Endometrial microvascular endothelial cells (primary cell): Measurements from ENCODE around the gene DLG5. TPM values are rescaled to one million over a fixed set of nuclear protein-coding genes. Genes with fewer than 3 reads are reported as not detected.

Source experiments
- in situ Hi-C: cut with HindIII; loops from 2 replicates; pipeline ENCODE4 v1.10.0; 2017; ENCODE audit warnings: low sequenced_read_pairs, low pct_unique_long_range_greater_than_20kb; ENCODE audit errors: inconsistent ontology term
- total RNA-seq: library from RNA; depleted of rRNA; stranded (reverse); fragments of >200 nt; gene quantifications from one replicate; pipeline ENCODE4 v1.2.3, GENCODE V29; 2015; ENCODE audit errors: inconsistent ontology term

DLG5 gene
- total RNA-seq, 1 donor from 2014 or later, result 5.1 TPM

GRCh38 chr10:77879065-77879464 is 47.5 kb downstream of the DLG5 start:
- in situ Hi-C loops, result no loop called here

GRCh38 chr10:77877441-77878344 is 48.9 kb downstream of the DLG5 start:
- in situ Hi-C loops, result no loop called here

- in situ Hi-C loops, result no loop called here
Measured at GRCh38 chr10:77875730-77876129, 50.8 kb downstream of the DLG5 start.

GRCh38 chr10:77874872-77875271 is 51.7 kb downstream of the DLG5 start:
- in situ Hi-C loops, result no loop called here

GRCh38 chr10:77873536-77874380 is 52.8 kb downstream of the DLG5 start:
- in situ Hi-C loops, result no loop called here

GRCh38 chr10:77872947-77873535 is 53.5 kb downstream of the DLG5 start:
- in situ Hi-C loops, result no loop called here

- in situ Hi-C loops, result no loop called here
Measured at GRCh38 chr10:77872151-77872946, 54.2 kb downstream of the DLG5 start.

GRCh38 chr10:77869626-77870420 is 56.7 kb downstream of the DLG5 start:
- in situ Hi-C loops, result no loop called here

GRCh38 chr10:77868523-77868922 is 58.0 kb downstream of the DLG5 start:
- in situ Hi-C loops, result no loop called here

- in situ Hi-C loops, result no loop called here
Measured at GRCh38 chr10:77867124-77867719, 59.3 kb downstream of the DLG5 start.

- in situ Hi-C loops, result no loop called here
Measured at GRCh38 chr10:77866598-77866997, 60.0 kb downstream of the DLG5 start.

GRCh38 chr10:77865580-77866324 is 60.8 kb downstream of the DLG5 start:
- in situ Hi-C loops, result no loop called here

- in situ Hi-C loops, result no loop called here
Measured at GRCh38 chr10:77864151-77864851, 62.3 kb downstream of the DLG5 start.

- in situ Hi-C loops, result no loop called here
Measured at GRCh38 chr10:77863446-77863845, 63.1 kb downstream of the DLG5 start.

GRCh38 chr10:77862595-77862994 is 64.0 kb downstream of the DLG5 start:
- in situ Hi-C loops, result no loop called here

GRCh38 chr10:77861366-77861765 is 65.2 kb downstream of the DLG5 start:
- in situ Hi-C loops, result no loop called here
